Eye (tissue), 1 donor: Measurements from ENCODE around the gene BPTF.
A peak's percentile ranks its signal among the peaks of the same experiment; 100 is the strongest.
"Not testable (repeated sequence)": the region's sequence is repeated elsewhere in the genome, so short reads cannot be mapped to it uniquely, and the experiment has no call there.

Experiments used
- DNase-seq: peaks from one replicate; pipeline ENCODE4 v3.0.0-alpha.2; 2015

Gene BPTF

DNA sequence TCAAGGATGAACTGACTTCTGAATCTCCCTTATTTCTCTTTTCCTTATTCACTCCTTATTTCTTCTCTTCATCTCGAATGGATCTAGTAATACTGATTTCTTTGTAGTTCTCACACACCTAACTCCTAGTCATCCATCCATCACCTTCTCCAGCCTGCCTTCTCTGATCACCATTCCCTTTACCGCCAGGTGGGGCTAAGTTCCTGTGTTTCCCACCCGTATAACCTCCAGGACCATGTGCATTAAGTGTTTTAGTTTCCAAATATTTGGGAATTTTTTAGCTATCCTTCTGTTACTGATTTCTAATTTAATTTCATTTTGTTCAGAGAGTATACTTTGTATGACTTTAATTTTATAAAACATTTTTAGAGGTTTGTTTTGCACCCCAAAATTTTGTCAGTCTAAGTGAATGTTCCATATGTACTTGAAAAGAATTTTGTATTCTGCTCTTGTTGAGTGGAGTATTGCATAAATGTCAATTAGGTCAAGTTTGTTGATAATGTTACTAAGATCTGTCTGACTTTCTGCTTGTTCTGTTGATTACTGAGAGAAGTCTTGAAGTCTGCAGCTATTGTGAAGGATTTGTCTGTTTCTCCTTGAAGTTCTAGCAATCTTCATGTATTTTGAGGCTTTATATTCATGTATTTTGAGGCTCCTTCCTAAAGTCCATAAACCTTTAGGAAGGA is 8.8 kb downstream of the BPTF start:
- no peak for DNase-seq

DNA sequence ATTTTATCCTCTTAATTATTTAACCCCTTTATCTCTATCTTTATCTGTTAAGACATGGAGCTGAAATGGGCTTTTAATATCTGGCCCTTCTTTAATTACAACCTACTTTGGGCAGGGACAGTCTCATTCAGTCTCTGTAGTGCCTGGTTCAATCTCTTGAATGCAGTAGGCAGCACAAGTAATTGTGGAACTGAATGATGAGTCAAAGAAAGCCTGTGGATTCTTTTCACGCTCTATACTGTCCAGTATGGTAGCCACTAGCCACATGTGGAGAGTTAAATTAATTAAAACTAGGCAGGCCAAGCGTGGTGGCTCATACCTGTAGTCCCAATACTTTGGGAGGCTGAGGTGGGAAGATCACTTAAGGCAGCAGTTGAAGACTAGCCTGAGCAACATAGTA is 9.3 kb downstream of the BPTF start:
- no peak for DNase-seq

DNA sequence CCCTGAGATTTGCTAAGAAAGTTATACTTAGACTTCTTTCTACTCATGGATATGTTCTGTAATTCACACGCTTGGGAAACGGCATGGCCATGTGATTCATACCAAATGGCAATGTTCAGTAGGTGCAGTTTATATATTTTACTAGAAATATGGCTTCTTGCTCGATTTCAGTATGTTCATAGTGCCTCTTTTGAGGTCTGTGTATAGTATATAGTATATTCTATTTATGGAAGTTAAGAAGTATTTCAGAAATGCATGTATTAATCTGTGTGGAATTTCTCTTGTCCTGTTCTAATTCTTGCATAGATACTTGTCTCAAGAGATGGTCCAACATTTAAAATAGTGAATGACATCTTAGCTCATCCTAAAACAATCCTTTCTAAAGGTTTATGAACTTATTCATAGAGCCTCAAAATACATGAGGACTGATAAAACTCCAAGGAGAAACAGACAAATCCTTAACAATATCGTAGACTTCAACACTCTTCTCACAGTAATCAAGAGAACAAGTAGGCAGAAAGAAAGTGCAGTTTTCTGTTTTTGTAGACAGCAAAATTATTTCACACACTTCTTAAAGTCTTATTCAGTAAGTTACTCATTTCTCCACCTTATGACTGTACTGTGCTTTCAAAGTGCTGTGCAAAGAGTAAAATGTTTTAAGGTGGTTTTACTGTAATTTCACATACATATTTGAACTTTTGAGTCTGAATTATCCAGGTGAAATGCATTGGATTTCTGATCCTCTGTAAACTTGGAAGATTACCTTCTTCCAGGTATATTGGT is 11.1 kb downstream of the BPTF start:
- no peak for DNase-seq

DNA sequence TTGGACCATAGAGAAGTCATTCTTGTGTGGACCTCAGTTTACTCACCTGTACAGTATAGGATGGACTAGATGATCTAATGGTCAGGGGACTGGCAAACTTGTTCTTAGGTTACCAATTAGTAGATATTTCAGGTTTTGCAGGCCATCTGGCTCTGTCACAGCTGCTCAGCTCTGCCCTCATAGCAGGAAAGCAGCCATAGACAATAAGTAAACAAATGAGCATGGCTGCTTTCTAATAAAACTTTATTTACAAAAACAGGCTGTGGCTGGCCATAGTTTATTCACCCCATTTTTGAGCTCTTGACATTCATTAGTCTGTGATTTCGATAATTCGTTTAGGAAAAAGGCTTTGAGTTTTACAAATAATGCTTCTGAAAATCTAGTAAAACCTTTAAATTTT is 12.7 kb downstream of the BPTF start:
- DNase-seq = no peak

DNA sequence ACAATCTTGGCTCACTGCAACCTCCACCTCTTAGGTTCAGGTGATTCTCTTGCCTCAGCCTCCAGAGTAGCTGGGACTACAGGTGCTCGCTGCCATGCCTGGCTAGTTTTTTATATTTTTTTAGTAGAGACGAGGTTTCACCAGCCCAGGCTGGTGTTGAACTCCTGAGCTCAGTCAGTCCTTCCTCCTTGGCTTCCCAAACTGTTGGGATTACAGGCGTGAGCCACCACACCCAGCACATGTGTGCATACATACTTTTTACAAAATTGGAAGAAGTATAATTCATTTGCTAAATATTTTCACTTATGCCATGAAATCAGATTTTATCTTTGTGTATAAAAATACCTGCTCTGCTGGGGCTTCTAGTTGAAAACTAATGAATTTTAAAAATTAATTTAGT is 13.2 kb downstream of the BPTF start:
- DNase-seq = no peak

DNA sequence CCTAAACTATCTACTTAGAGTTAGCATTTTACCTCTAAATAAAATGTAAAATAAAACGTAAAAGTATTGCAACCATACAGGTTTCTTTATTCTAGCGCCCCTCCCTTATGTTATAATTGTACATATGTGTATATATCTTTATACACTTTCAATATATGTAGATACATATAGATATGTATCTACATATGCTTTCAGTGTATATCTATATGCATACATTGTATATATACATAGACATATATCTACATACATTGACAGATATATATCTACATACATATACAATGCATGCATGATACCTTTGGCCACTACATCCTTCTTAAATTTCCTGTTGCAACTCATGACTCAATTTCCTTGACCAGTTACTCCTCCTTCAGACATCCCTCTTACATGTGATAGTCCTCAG is 16.7 kb downstream of the BPTF start:
- DNase-seq = no peak

DNA sequence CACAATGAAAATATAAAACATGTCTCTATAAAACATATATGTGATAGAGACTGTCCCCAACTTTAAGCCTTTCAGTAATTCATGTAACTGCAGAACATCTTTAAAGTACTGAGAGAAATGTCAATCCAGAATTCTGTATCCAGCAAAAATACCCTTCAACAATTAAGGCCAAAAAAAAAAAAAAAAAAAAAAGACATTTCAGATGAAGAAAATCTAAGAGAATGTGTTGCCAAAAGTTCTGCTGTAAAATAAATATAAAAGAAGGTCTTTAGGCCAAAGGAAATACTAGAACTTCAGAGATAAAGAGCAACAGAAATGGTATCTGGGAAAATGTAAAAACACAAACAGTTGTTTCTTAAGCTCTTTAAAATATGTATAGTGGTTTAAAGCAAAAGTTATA is 17.3 kb downstream of the BPTF start:
- DNase-seq = no peak

DNA sequence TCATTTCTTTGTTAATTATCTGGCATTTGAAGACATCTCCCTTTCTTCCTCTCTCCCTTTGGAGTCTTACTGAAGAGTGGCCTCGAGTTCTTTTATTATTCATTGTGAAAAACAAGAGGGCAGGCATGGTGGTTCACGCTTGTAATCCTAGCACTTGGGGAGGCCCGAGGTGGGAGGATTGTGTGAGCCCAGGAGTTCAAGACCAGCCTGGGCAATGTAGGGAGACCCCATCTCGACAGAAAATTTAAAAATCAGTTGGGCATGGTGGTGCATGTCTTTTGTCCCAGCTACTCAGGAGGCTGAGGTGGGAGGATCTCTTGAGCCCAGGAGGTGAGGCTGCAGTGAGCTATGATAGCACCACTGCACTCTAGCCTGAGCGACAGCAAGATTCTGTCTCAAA is 20.1 kb downstream of the BPTF start:
- DNase-seq = no peak

DNA sequence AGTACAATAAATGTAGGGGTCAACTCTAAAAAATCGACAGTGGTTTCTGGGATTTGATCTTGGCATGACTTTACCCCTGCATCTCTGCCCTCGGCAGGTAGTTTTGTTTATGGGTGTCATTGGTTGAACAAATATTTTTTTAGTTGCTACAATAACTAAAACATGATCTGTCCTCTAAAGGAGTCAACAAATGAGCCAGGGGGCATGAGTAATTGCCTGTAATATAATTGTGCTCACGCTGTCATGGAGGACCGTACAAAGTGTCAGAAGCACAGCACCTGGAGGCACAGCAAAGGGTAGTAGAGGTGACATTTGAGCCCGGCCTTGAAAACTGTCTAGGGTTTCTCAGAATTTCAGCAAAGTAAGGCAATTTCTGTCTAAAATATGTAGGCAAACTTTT is 22.9 kb downstream of the BPTF start:
- DNase-seq = not testable (repeated sequence)

DNA sequence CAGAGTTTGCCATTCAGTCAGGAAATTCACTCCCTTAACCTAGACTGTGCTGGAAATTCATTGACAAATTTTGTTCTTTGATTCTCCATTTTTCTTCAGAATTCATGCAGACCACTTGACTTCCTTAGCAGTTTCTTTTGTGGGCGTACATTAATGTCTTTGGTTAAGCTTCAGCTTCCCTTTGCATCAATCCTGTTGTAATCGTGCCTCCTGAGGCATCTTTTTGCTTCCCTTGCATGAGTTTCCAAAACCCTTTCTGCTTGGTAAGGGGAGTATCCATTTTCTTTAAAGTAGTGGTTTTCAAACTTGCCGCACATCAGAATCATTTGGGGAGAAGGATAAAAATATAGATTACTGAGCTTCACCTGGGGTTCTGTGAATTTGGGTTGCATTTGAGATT is 23.5 kb downstream of the BPTF start:
- DNase-seq = not testable (repeated sequence)

DNA sequence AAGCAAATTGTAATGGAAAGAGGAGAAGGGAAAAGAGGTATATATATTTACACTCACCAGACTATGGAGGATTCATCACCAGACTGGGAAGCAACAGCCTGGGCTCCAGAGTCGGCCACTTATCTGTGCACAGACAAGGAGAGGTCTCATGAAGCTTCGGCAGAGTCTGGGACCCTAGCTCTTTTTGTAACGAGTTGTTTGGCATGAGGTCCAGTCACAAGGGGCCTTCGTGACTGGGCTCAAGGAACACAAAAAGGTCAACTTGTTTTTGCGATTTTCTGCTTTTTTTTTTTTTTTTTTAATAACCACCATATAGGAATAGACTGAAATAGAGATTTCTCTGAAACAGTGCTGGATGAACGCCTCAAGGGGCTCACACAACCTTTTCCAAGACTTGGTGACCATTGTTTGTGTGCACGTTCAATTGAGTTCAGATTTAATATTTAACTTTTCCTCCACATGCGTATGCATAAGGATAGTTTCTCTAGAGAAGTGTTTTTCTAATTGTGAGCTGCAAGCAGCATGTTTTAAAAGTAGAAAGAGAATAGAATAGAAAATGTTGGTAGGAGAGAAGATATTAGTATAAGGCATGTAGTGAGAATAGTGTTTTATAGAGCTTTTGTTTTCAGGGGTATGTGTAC is 25.8 kb downstream of the BPTF start:
- no peak for DNase-seq

DNA sequence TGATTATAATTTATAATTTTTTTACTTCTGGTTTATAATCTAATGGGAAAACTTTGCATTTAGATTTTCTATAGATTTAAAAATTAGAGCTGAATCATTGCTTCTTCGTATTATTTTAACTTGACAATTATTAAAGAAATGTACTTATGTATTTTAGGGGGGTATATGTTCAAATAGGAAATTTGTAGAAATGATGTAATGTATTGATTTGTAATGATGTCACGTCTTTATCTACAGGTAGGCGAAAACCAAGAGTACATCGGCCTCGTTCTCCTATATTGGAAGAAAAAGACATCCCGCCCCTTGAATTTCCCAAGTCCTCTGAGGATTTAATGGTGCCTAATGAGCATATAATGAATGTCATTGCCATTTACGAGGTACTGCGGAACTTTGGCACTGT is 28.4 kb downstream of the BPTF start:
- no peak for DNase-seq

DNA sequence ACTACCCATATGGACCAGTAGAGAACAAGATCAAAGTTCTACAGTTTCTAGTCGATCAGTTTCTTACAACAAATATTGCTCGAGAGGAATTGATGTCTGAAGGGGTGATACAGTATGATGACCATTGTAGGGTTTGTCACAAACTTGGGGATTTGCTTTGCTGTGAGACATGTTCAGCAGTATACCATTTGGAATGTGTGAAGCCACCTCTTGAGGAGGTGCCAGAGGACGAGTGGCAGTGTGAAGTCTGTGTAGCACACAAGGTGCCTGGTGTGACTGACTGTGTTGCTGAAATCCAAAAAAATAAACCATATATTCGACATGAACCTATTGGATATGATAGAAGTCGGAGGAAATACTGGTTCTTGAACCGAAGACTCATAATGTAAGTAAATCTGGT is 29.1 kb downstream of the BPTF start:
- no peak for DNase-seq

DNA sequence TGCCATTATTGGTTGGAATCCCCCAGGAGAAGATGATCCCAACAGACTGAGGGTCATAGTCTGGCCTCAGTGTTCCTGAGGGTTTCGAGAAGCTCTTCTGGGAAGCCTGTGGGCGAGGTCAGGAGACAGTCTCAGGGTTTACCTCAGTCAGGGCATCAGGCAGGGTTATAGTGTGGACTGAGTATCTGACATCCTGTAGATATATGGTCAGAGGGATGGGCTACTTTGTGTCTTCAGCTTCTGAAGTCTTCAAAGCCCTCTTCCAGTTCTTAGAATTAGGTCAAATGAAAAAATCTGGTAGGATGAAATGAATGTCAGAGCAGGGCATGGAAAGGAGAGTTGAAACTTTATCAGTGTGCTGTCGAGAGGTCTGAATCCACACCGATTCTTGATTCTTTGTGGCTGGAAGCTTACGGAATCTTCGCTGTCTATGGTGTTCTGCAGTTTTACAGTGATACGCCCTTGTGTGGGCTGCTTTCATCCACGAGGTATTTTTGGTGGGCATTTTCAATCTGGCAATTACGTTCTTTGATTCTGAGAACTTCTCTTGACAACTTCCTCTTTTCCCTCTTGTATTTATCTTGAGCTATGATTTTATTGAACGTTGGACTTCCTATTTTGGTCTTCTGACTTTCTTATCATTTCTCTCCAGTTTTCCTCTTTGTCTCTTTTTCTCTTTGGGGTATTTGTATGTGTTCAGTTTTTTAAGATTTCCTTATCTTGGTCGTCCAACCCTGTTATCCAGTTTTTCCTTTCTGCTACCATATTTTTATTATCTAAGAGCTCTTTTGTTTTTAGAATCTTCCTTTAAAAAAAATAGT is 30.4 kb downstream of the BPTF start:
- DNase-seq = no peak

DNA sequence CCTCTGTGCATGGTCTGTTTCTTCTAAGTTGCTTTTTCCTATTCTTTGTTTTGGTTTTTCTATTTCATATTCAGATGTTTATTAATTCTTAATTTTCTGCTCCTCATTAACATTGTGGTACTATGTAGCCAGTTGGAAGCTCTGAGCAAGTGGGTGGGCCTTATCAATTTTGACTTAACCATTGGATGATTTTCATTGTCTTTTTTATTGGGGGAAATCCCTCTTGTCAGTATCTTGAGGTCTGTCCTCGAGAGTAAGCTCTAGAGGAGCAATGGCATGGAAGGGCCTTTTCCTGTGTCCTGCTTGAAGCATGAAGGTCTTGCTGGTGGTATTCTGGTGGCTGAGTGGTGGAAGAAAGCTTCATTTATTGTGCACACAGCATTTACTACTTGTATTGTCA is 31.1 kb downstream of the BPTF start:
- DNase-seq = not testable (repeated sequence)

DNA sequence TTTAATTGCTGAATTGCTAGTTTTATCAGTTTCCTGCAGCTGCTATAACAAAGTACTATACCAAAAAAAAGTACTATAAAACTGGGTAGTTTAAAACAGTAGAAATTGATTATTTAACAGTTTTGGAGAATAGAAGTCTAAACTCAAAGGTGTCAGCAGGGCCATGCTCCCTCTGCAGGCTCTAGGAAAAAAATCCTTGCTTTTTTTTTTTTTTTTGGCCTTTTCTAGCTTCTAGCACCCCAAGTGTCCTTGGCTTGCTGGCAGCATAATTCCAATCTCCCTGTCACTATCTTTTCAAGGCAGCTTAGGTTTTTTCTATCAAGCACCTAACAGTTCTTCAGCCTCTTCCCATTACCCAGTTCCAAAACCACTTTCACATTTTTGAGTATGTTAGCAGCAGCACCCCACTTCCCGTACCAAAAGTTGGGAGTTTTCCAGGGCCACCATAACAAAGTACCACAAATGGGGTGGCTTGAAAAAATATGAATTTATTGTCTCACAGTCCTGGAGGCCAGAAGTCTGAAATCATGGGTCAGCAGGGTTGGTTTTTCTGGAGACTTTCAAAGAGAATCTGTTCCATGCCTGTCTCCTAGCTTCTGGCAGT is 37.4 kb downstream of the BPTF start:
- no peak for DNase-seq

DNA sequence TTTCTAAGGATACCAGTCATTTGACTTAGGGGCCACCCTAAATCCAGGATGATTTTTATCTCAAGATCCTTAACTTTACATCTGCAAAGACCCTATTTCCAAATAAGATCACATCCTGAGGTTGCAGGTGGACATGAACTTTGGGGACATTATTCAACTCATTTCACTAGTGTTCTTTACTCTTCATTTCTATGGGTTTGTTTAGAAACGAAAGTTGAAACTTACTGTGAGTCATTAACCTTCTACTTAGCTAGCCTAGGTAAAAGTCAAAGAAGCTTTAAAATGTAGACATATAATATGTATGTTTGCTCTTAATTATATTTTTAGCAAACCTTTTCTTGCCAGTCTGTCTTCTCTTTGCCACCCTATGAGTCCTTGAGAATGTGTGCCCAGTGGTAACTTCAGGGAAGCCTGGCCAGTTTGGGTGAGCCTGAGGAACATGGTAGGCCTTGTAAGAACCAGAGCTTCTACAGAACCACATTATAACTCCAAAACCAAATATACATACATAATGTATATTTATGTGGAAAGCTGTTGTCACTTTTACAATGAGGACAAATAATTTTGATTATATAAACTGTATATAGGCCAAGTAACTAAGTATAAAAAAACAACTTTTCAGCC is 38.4 kb downstream of the BPTF start:
- DNase-seq = no peak

DNA sequence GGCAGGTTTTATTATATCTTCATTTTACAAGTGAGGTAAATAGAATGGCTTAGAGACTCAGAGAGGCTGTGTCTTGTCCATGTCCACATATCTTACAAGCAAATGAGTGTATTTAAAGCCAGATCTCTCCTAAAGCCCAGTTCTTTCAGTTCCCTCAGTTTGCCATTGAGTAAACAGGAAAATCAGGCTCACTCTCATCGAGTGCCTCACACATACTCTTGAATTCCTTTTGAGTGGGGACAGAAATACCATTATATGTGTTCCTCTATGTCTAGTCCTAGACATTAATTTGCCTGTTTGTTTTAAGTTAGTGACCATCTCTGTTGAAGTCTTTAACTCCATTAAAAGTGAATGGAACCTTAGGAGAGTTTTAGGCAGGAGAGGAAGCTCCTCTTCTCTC is 40.1 kb downstream of the BPTF start:
- no peak for DNase-seq

DNA sequence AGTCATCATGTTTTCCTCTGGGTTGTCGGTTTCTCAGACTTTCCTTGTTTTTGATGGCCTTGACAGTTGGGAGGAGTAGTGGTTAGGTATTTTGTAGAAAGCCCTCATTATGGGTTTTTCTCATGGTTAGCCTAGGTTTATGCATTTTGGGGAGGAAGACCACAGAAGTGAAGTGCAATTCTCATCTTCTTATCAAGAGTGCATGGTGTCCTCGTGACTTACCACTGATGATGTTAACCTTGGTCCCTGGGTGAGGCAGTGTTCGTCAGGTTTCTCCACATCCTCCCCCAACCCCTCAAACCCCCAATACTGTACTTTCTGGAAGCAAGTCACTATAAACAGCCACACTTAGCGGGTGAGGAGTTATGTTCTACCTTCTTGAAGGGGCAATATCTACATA is 42.3 kb downstream of the BPTF start:
- no peak for DNase-seq

DNA sequence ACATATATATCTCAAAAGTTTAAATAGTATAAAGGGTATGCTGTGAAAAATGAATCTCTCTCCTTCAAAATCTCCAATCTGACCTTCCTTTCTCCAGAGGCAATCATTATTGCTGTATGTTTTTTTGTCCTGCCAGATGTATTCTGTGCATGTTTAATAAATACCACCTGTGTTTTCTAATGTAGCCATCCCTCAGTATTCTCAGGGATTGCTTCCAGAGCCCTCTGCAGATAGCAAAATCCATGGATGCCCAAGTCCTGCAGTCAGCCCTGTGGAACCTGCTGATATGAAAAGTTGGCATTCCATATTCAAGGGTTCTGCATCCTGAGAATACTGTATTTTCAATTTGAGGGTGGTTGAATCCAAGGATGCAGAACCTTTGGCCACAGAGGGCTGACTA is 42.9 kb downstream of the BPTF start:
- DNase-seq = no peak

DNA sequence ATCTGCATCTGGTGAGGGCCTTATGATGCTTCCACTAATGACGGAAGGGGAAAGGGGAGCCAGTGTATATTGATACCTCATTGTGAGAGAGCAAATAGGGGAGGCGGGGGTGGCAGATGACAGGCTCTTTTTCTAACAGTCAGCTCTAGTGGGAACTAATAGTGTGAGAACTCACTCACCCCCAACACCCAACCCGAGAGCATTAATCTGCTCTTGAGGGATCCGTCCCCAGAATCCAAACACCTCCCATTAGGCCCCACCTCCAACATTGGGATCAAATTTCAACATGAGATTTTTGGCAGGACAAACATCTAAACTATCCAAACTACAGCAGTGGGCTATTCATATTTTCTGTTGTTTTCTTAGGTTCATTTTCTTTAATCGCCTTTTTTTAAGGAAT is 54.4 kb downstream of the BPTF start:
- DNase-seq = no peak

DNA sequence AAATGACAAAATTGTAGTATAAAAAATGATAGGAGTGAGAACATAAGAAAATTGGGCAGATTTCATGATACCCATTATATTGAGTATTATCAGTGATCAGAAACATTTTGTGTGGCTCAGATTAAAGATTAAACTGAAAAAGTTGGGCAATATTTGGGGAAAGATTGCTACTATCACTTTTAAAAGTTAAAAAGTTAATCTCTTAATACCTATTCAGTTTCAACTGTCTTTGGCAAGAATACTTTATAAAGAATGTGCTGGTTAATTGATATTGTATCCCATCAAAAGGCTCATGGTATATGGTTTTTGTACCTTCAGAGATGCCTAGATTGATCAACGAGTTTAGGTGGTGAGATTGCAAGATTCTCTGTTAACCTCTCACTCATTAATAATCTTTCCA is 55.8 kb downstream of the BPTF start:
- DNase-seq = no peak

DNA sequence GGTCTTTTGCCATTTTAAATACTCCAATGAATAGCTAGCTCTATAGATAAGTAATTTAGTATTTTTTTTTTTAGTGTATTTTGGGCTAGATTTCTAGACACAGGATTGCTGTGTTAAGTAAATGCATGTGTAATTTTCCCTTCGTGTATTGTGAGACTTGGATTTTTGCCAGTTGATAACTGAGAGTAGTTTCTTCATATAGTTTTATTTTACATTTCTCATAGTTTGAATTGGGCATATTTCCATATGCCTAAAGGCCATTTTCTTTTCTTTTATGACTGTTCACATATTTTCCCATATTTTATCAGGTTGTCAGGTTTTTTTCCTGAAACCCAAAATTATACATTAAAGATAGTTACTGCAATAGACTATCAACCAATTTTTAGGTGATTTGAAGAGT is 59.4 kb downstream of the BPTF start:
- peak; percentile 3 for DNase-seq
